Measurements from ENCODE around the gene LRRN4.

DNA sequence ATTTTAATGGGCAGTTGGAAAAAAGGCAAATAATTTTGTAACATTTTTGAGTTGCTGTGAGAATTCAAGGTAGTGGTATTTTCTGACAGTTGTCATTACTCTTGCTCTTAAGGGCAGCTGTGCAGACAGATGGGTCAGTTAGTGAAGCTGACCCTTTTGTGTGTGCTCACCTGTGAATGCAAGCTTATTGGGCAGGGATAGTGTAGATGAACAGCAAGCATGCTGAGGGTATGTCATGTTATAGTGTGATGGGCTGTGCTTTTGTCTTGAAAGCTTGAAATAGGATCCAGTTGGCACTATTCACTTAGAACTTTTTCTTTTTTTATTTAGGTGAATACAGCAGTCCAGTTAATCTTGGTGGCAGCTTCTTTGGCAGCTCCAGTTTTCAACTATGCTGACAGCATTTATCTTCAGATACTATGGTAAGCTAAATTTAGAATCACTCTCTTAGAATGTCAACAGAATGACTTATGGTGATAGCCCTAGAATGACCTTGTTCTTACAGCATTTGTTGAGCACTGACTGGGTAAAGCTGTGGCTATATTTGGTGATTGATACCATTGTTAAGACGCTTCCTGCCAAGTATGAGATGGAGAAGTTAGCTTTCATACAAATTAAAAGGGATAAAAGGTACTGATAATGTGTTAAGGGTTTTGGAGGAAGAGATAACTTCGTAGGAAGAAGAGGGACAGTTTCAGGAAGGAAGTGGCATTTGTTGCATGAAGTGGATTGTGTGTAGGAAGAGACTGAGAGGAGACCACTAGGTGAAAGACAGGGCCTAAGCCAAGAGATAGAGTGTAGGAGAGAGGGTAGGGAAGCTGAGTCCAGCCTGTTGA, 19.5 kb downstream of the LRRN4 start:
- TF ChIP-seq, protein P1, sequence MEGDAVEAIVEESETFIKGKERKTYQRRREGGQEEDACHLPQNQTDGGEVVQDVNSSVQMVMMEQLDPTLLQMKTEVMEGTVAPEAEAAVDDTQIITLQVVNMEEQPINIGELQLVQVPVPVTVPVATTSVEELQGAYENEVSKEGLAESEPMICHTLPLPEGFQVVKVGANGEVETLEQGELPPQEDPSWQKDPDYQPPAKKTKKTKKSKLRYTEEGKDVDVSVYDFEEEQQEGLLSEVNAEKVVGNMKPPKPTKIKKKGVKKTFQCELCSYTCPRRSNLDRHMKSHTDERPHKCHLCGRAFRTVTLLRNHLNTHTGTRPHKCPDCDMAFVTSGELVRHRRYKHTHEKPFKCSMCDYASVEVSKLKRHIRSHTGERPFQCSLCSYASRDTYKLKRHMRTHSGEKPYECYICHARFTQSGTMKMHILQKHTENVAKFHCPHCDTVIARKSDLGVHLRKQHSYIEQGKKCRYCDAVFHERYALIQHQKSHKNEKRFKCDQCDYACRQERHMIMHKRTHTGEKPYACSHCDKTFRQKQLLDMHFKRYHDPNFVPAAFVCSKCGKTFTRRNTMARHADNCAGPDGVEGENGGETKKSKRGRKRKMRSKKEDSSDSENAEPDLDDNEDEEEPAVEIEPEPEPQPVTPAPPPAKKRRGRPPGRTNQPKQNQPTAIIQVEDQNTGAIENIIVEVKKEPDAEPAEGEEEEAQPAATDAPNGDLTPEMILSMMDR (IDR thresholded peaks at IDR 0.05), result no peak
- TF ChIP-seq POLR2A (IDR thresholded peaks at IDR 0.05), result no peak

Measured in ovary (tissue), 3 donors.